HepG2 (cell line): ENCODE data around the gene ZNF563. TPM values are rescaled to one million over a fixed set of nuclear protein-coding genes. Genes with fewer than 3 reads are reported as not detected.

Experiments used
- HCFC1 ChIP-seq: fragments of 150-350 bp; IDR thresholded peaks from 2 replicates; pipeline ENCODE4 v1.6.1; 2014; ENCODE audit warnings: low read depth, low read length
- MEF2D ChIP-seq: sonication (generic); formaldehyde crosslinking; IDR thresholded peaks from 2 replicates; pipeline ENCODE4 v1.5.1; 2020; ENCODE audit warnings: mild to moderate bottlenecking, missing genetic modification reagents
- PAXIP1 ChIP-seq: sonication (generic); formaldehyde crosslinking; conservative IDR thresholded peaks from 2 replicates; pipeline ENCODE4 v1.4.0; 2020; ENCODE audit warnings: mild to moderate bottlenecking, missing genetic modification reagents, moderate library complexity
- SOX5 ChIP-seq: IDR thresholded peaks from 2 replicates; pipeline ENCODE4 v1.6.1; 2016; ENCODE audit warnings: borderline replicate concordance
- SP5 ChIP-seq: IDR thresholded peaks from 2 replicates; pipeline ENCODE4 v1.6.1; 2016; ENCODE audit warnings: low read depth, borderline replicate concordance
- ZKSCAN5 ChIP-seq: sonication (generic); formaldehyde crosslinking; IDR thresholded peaks from 2 replicates; pipeline ENCODE4 v1.5.1; 2020; ENCODE audit warnings: mild to moderate bottlenecking, missing genetic modification reagents
- polyA plus RNA-seq, 8 experiments: library from polyadenylated mRNA; depleted of rRNA in 3 of 8; stranded (reverse) in 7 of 8; unstranded in 1 of 8; fragments of >200 nt; fragmentation: Illumina TruSeq in 4 of 8; extraction: Trizol in 4 of 8; gene quantifications; 2 replicates each; pipeline versions ENCODE4 v1.2.1 to v1.2.3, GENCODE V29; 2011 to 2016; ENCODE audit warnings: low read depth in 4 of 8, missing spikeins in 1 of 8, mixed read lengths in 1 of 8; ENCODE audit not compliant: insufficient read depth in 1 of 8
- total RNA-seq, 5 experiments: library from RNA; depleted of rRNA; stranded (reverse); fragments of >200 nt; fragmentation: Illumina TruSeq; extraction: Trizol; gene quantifications; 2 replicates each; pipeline ENCODE4 v1.2.3, GENCODE V29; 2016; ENCODE audit warnings: low read depth in 1 of 5
- TF ChIP-seq, protein P1 (sequence below): sonication (generic); formaldehyde crosslinking; IDR thresholded peaks from 2 replicates; pipeline ENCODE4 v1.5.0; 2020; ENCODE audit warnings: mild to moderate bottlenecking, missing genetic modification reagents, borderline replicate concordance
- TF ChIP-seq, protein P2 (sequence below): sonication (generic); formaldehyde crosslinking; IDR thresholded peaks from 2 replicates; pipeline ENCODE4 v1.4.0; 2020; ENCODE audit warnings: mild to moderate bottlenecking, missing genetic modification reagents

Gene ZNF563
- total and polyA plus RNA-seq, 2 of the 13 experiments (the other 11 are each of a cell fraction or from before 2014, with no cell fraction given) = 7.5 to 19.5 TPM

GRCh38 chr19:12294249-12295158 lies 38.9 kb downstream of the ZNF563 start, which contains the start of gene ZNF44 (continued):
- TF ChIP-seq, protein P1, sequence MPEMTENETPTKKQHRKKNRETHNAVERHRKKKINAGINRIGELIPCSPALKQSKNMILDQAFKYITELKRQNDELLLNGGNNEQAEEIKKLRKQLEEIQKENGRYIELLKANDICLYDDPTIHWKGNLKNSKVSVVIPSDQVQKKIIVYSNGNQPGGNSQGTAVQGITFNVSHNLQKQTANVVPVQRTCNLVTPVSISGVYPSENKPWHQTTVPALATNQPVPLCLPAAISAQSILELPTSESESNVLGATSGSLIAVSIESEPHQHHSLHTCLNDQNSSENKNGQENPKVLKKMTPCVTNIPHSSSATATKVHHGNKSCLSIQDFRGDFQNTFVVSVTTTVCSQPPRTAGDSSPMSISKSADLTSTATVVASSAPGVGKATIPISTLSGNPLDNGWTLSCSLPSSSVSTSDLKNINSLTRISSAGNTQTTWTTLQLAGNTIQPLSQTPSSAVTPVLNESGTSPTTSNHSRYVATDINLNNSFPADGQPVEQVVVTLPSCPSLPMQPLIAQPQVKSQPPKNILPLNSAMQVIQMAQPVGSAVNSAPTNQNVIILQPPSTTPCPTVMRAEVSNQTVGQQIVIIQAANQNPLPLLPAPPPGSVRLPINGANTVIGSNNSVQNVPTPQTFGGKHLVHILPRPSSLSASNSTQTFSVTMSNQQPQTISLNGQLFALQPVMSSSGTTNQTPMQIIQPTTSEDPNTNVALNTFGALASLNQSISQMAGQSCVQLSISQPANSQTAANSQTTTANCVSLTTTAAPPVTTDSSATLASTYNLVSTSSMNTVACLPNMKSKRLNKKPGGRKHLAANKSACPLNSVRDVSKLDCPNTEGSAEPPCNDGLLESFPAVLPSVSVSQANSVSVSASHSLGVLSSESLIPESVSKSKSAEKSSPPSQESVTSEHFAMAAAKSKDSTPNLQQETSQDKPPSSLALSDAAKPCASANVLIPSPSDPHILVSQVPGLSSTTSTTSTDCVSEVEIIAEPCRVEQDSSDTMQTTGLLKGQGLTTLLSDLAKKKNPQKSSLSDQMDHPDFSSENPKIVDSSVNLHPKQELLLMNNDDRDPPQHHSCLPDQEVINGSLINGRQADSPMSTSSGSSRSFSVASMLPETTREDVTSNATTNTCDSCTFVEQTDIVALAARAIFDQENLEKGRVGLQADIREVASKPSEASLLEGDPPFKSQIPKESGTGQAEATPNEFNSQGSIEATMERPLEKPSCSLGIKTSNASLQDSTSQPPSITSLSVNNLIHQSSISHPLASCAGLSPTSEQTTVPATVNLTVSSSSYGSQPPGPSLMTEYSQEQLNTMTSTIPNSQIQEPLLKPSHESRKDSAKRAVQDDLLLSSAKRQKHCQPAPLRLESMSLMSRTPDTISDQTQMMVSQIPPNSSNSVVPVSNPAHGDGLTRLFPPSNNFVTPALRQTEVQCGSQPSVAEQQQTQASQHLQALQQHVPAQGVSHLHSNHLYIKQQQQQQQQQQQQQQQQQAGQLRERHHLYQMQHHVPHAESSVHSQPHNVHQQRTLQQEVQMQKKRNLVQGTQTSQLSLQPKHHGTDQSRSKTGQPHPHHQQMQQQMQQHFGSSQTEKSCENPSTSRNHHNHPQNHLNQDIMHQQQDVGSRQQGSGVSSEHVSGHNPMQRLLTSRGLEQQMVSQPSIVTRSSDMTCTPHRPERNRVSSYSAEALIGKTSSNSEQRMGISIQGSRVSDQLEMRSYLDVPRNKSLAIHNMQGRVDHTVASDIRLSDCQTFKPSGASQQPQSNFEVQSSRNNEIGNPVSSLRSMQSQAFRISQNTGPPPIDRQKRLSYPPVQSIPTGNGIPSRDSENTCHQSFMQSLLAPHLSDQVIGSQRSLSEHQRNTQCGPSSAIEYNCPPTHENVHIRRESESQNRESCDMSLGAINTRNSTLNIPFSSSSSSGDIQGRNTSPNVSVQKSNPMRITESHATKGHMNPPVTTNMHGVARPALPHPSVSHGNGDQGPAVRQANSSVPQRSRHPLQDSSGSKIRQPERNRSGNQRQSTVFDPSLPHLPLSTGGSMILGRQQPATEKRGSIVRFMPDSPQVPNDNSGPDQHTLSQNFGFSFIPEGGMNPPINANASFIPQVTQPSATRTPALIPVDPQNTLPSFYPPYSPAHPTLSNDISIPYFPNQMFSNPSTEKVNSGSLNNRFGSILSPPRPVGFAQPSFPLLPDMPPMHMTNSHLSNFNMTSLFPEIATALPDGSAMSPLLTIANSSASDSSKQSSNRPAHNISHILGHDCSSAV = no peak
- TF ChIP-seq, protein P2, sequence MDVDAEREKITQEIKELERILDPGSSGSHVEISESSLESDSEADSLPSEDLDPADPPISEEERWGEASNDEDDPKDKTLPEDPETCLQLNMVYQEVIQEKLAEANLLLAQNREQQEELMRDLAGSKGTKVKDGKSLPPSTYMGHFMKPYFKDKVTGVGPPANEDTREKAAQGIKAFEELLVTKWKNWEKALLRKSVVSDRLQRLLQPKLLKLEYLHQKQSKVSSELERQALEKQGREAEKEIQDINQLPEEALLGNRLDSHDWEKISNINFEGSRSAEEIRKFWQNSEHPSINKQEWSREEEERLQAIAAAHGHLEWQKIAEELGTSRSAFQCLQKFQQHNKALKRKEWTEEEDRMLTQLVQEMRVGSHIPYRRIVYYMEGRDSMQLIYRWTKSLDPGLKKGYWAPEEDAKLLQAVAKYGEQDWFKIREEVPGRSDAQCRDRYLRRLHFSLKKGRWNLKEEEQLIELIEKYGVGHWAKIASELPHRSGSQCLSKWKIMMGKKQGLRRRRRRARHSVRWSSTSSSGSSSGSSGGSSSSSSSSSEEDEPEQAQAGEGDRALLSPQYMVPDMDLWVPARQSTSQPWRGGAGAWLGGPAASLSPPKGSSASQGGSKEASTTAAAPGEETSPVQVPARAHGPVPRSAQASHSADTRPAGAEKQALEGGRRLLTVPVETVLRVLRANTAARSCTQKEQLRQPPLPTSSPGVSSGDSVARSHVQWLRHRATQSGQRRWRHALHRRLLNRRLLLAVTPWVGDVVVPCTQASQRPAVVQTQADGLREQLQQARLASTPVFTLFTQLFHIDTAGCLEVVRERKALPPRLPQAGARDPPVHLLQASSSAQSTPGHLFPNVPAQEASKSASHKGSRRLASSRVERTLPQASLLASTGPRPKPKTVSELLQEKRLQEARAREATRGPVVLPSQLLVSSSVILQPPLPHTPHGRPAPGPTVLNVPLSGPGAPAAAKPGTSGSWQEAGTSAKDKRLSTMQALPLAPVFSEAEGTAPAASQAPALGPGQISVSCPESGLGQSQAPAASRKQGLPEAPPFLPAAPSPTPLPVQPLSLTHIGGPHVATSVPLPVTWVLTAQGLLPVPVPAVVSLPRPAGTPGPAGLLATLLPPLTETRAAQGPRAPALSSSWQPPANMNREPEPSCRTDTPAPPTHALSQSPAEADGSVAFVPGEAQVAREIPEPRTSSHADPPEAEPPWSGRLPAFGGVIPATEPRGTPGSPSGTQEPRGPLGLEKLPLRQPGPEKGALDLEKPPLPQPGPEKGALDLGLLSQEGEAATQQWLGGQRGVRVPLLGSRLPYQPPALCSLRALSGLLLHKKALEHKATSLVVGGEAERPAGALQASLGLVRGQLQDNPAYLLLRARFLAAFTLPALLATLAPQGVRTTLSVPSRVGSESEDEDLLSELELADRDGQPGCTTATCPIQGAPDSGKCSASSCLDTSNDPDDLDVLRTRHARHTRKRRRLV (CRISPR knock-in tag) = 0 out of 2 replicates have a peak, but pooled peaks have one; percentile 6
- TF ChIP-seq ZKSCAN5 (CRISPR knock-in tag) = no peak
- TF ChIP-seq MEF2D (CRISPR knock-in tag) = peak; percentile 33; the same call in 1 of the 2 replicates
- 0 out of 2 replicates have a peak, but pooled peaks have one; percentile 44 for TF ChIP-seq SP5 (CRISPR knock-in tag)
- 0 out of 2 replicates have a peak, but pooled peaks have one; percentile 12 for TF ChIP-seq SOX5 (CRISPR knock-in tag)
- TF ChIP-seq HCFC1 = no peak; the same call in 1 of the 2 replicates
- peak; percentile 44; the same call in 1 of the 2 replicates for TF ChIP-seq PAXIP1 (CRISPR knock-in tag)
